Smooth muscle cell (in vitro differentiated cells): ENCODE data around the gene SMYD5. TPM values are rescaled to one million over a fixed set of nuclear protein-coding genes. Genes with fewer than 3 reads are reported as not detected.

Experiments used
- DNase-seq: peaks from one replicate; lab custom pipeline; 2025; ENCODE audit not compliant: unreplicated experiment; lab: John Stamatoyannopoulos, UW
- H2AFZ ChIP-seq: fragments of 200-600 bp; sonication (generic); 2 replicates; pipeline ENCODE4 v1.6.0; 2016; ENCODE audit warnings: antibody characterized with exemption, low read depth, mild to moderate bottlenecking
- H3F3A ChIP-seq: fragments of 200-600 bp; sonication (generic); 2 replicates; pipeline ENCODE4 v1.6.0; 2017; ENCODE audit warnings: antibody characterized with exemption, low read depth
- H3K27ac ChIP-seq: fragments of 200-600 bp; sonication (generic); 2 replicates; pipeline ENCODE4 v1.5.1; 2016; ENCODE audit warnings: low read depth, mild to moderate bottlenecking
- H3K27me3 ChIP-seq: fragments of 200-600 bp; sonication (generic); 2 replicates; pipeline ENCODE4 v1.6.1; 2016; ENCODE audit warnings: low read depth, mild to moderate bottlenecking
- H3K36me3 ChIP-seq: fragments of 200-600 bp; sonication (generic); 2 replicates; pipeline ENCODE4 v1.5.1; 2016; ENCODE audit warnings: low read depth
- H3K4me1 ChIP-seq: fragments of 200-600 bp; sonication (generic); 2 replicates; pipeline ENCODE4 v1.5.1; 2016; ENCODE audit warnings: low read depth
- H3K4me2 ChIP-seq: fragments of 200-600 bp; sonication (generic); 2 replicates; pipeline ENCODE4 v1.6.0; 2016; ENCODE audit warnings: mild to moderate bottlenecking
- H3K4me3 ChIP-seq: fragments of 200-600 bp; sonication (generic); 2 replicates; pipeline ENCODE4 v1.5.1; 2016; ENCODE audit warnings: mild to moderate bottlenecking
- H3K79me2 ChIP-seq: fragments of 200-600 bp; sonication (generic); 2 replicates; pipeline ENCODE4 v1.6.0; 2016; ENCODE audit warnings: low read depth, mild to moderate bottlenecking
- H3K9ac ChIP-seq: fragments of 200-600 bp; sonication (generic); 2 replicates; pipeline ENCODE4 v1.6.0; 2016; ENCODE audit warnings: low read depth
- H3K9me3 ChIP-seq: fragments of 200-600 bp; sonication (generic); replicated peaks from 2 replicates; pipeline ENCODE4 v1.5.1; 2016; ENCODE audit warnings: low read depth
- H4K20me1 ChIP-seq: fragments of 200-600 bp; sonication (generic); 2 replicates; pipeline ENCODE4 v1.6.0; 2016; ENCODE audit warnings: low read depth
- WGBS: methylation state at CpG from one replicate; pipeline ENCODE4 v1.1.7; 2016; ENCODE audit warnings: low lambda C conversion rate; 5-methylcytosine and 5-hydroxymethylcytosine counted together
- polyA plus RNA-seq: library from polyadenylated mRNA; unstranded; fragments of >200 nt; fragmentation: Nextera tagmentation; extraction: Ambion mirVana; gene quantifications from 2 replicates; pipeline ENCODE4 v1.2.1, GENCODE V29; 2016
- total RNA-seq: library from RNA; depleted of rRNA; stranded (reverse); fragments of >200 nt; gene quantifications from 2 replicates; pipeline ENCODE4 v1.2.3, GENCODE V29; 2014
- TF ChIP-seq, protein P1 (sequence below): fragments of 200-600 bp; sonication (generic); IDR thresholded peaks from 2 replicates; pipeline ENCODE4 v1.5.1; 2017; ENCODE audit warnings: borderline replicate concordance, mild to moderate bottlenecking, antibody characterized with exemption; ENCODE audit not compliant: insufficient read depth, poor library complexity, severe bottlenecking

SMYD5 gene
- total and polyA plus RNA-seq, 2 experiments from 2014 or later, result 10.8 to 16.5 TPM

DNA sequence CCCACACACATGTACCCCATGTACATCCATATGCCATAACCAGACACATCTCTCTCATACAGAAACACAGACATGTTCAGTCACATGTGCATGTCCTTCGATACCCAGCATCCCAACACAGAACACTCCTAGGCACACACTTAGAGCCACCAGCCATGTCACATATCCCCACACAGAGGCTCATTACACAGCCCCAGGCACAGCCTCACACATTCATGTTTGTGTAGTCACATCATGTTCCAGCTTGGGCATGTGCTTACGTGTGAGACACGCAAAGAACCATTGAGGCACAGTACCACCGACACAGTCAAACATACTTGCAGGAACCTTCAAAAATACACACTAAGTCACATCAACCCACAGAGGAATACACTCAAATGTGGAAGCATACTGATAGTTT, 53.0 kb downstream of the SMYD5 start:
- Histone ChIP-seq H3K4me1 (peaks cover 12% of the 10 kb centered on the region), H3K27me3 (peaks cover 47% of the 10 kb centered on the region), H3K9ac (no peak overlapping the region), H3K4me2 (no peak overlapping the region), H3K4me3 (no peak overlapping the region), H3K79me2 (no peaks in the 10 kb centered on the region), H3K36me3 (no peaks in the 10 kb centered on the region), H3K9me3 (no peaks in the 10 kb centered on the region), H3K27ac (no peak overlapping the region), H4K20me1 (peaks cover 16% of the 10 kb centered on the region), H3F3A (no peaks in the 10 kb centered on the region), H2AFZ (no peak overlapping the region)
- no peak for DNase-seq
- WGBS, result over 99% methylated on average over 4 of the region's 4 CpGs
- TF ChIP-seq, protein P1, sequence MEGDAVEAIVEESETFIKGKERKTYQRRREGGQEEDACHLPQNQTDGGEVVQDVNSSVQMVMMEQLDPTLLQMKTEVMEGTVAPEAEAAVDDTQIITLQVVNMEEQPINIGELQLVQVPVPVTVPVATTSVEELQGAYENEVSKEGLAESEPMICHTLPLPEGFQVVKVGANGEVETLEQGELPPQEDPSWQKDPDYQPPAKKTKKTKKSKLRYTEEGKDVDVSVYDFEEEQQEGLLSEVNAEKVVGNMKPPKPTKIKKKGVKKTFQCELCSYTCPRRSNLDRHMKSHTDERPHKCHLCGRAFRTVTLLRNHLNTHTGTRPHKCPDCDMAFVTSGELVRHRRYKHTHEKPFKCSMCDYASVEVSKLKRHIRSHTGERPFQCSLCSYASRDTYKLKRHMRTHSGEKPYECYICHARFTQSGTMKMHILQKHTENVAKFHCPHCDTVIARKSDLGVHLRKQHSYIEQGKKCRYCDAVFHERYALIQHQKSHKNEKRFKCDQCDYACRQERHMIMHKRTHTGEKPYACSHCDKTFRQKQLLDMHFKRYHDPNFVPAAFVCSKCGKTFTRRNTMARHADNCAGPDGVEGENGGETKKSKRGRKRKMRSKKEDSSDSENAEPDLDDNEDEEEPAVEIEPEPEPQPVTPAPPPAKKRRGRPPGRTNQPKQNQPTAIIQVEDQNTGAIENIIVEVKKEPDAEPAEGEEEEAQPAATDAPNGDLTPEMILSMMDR, result no peak

DNA sequence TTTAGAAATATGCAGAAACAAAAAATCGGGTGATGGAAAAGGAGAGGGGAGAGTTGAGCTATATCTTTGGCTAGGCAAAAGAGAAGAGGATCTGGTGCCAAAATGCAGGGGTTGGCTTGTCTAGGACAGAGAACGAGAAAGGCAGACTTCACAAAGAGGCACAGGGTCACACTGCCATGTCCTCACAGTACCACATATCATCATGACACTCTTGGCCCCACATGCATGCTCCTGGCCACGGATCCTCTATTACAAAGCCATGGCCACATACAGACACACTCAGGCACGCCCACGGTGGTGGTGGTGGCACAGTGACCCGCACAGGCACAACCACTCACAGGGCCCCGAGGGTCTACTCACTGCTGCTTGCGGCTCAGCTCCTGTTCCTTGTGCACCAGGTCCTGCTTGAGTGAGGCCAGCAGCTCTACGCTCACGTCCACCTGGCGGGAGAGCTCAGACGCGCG, 54.4 kb downstream of the SMYD5 start:
- Histone ChIP-seq H3K9me3 (no peaks in the 10 kb centered on the region), H3K36me3 (no peaks in the 10 kb centered on the region), H3K4me2 (peak overlapping the region; percentile 81), H4K20me1 (peaks cover 16% of the 10 kb centered on the region), H3K9ac (no peak overlapping the region), H3K27ac (no peak overlapping the region), H2AFZ (no peak overlapping the region), H3F3A (no peaks in the 10 kb centered on the region), H3K4me1 (peaks cover 21% of the 10 kb centered on the region), H3K79me2 (no peaks in the 10 kb centered on the region), H3K4me3 (peak overlapping the region; percentile 39), H3K27me3 (peaks cover 49% of the 10 kb centered on the region)
- WGBS, result 38% methylated on average over 14 of the region's 14 CpGs
- DNase-seq, result no peak
- TF ChIP-seq, protein P1, result no peak

DNA sequence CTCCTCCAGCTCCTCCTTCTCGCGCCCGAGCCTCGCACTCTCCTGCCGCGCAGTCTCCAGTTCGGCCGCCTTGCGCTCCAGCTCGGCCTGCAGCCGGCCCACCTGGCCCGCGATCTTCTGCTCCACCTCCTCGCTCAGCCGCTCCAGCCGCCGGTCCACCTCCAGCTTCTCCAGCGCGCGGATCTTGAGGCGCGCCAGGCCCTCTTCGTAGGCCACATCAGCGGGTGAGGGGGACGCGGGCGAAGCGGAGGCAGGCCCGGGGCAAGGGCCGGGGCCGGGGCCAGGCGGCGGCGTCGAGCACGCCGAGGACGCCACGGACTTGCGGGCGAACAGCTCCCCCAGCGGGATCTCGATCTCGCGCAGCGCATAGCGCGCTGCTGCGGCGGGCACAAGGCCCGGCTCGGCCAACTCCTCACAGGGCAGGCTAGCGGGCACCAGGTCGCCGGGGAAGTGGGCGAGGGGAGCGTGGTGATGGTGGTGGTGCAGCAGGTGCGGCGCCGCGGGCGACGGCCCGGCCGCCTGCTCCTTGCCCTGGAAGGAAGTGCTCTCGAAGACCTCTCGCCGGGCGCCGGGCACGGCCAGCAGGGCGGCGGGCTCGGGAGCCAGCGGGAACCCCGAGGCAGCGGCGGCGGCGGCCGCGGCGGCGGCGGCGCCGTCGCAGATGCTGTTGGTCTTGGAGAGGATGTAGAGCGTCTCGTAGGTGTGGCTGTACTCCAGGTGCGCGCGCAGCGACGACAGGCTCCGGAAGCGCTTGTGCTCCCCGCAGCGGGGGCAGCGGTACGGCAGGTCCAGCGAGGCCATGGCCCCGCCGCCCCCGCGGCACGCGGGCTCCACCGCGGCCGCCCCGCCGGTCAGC, 55.0 kb downstream of the SMYD5 start:
- H3K79me2 ChIP-seq, result no peaks in the 10 kb centered on the region
- no peaks in the 10 kb centered on the region for H3F3A ChIP-seq
- H4K20me1 ChIP-seq, result peaks cover 16% of the 10 kb centered on the region
- H3K9me3 ChIP-seq, result no peaks in the 10 kb centered on the region
- DNase-seq, result no peak
- TF ChIP-seq, protein P1, result no peak
- no peak overlapping the region for H3K9ac ChIP-seq
- no peak overlapping the region for H2AFZ ChIP-seq
- WGBS, result 3% methylated on average over 85 of the region's 113 CpGs
- H3K27ac ChIP-seq, result no peak overlapping the region
- peak overlapping the region; percentile 81 for H3K4me2 ChIP-seq
- H3K27me3 ChIP-seq, result peaks cover 49% of the 10 kb centered on the region
- peaks cover 21% of the 10 kb centered on the region for H3K4me1 ChIP-seq
- H3K4me3 ChIP-seq, result peak overlapping the region; percentile 39
- H3K36me3 ChIP-seq, result no peaks in the 10 kb centered on the region
